GM12878 (cell line): Measurements from ENCODE around the gene HBP1. TPM values are rescaled to one million over a fixed set of nuclear protein-coding genes. Genes with fewer than 3 reads are reported as not detected.

Experiments used
- ATAC-seq: fragments of 200-7000 bp; cut with Tn5 transposase; 3 replicates; pipeline ENCODE4 v1.9.1; 2020; ENCODE audit warnings: mild to moderate bottlenecking, moderate library complexity
- BruUV-seq: library from RNA; stranded (reverse); fragments of 400-500 nt; replicated peaks from 2 replicates; lab custom pipeline; 2021; lab: Mats Ljungman, UMichigan
- CTCF ChIA-PET: fragments of 300-600 bp; sonication (Branson Sonifier 250); formaldehyde crosslinking; extraction: SDS; loops from one replicate; lab custom pipeline; 2021; ENCODE audit warnings: inconsistent platforms; lab: Yijun Ruan, JAX
- POLR2A ChIA-PET: fragments of 350-600 bp; formaldehyde crosslinking; extraction: SDS; loops from one replicate; lab custom pipeline; 2021; ENCODE audit warnings: inconsistent platforms; lab: Charles Lee
- RAD21 ChIA-PET: fragments of 300-600 bp; sonication (Branson Sonifier 250); formaldehyde crosslinking; loops from one replicate; lab custom pipeline; 2023; ENCODE audit warnings: antibody characterized with exemption; ENCODE audit not compliant: unreplicated experiment; lab: Charles Lee
- SMC1A ChIA-PET: fragments of 300-600 bp; sonication (Branson Sonifier 250); formaldehyde crosslinking; loops from one replicate; lab custom pipeline; 2023; ENCODE audit not compliant: unreplicated experiment, uncharacterized antibody; lab: Charles Lee
- DNase-seq: peaks from one replicate; pipeline ENCODE4 v3.0.0-alpha.2; 2011; ENCODE audit warnings: low read depth, low spot score
- FAIRE-seq: peaks from 3 replicates; lab custom pipeline; 2011; peaks lifted over from hg19 to GRCh38; lab: Jason Lieb, UNC
- H2AFZ ChIP-seq: 2 replicates; pipeline ENCODE4 v1.6.0; 2011; ENCODE audit warnings: low read depth, low read length, control low read depth; ENCODE audit not compliant: control insufficient read depth
- H3K27ac ChIP-seq: 2 replicates; pipeline ENCODE4 v1.5.1; 2011; ENCODE audit warnings: control low read depth; ENCODE audit not compliant: control insufficient read depth, insufficient read depth
- H3K27me3 ChIP-seq, 2 experiments: replicated peaks in 1 of 2; 2 replicates each; pipeline versions ENCODE4 v1.6.0 to v1.6.1; 2011; ENCODE audit warnings: low read length in 1 of 2; ENCODE audit not compliant: control insufficient read depth in 2 of 2, insufficient read depth in 2 of 2
- H3K36me3 ChIP-seq, 2 experiments: 2 replicates each; pipeline ENCODE4 v1.5.1; 2011; ENCODE audit warnings: low read length in 1 of 2; ENCODE audit not compliant: control insufficient read depth in 2 of 2, insufficient read depth in 2 of 2
- H3K4me1 ChIP-seq: 2 replicates; pipeline ENCODE4 v1.6.1; 2011; ENCODE audit warnings: mild to moderate bottlenecking, low read length, moderate library complexity, mixed read lengths; ENCODE audit not compliant: control insufficient read depth, insufficient read depth
- H3K4me2 ChIP-seq: 2 replicates; pipeline ENCODE4 v1.6.0; 2011; ENCODE audit warnings: control low read depth; ENCODE audit not compliant: control insufficient read depth, insufficient read depth
- H3K4me3 ChIP-seq: fragments of 200-600 bp; sonication (generic); 2 replicates; pipeline ENCODE4 v1.5.1; 2016
- H3K79me2 ChIP-seq: 2 replicates; pipeline ENCODE4 v1.6.0; 2011; ENCODE audit warnings: low read length; ENCODE audit not compliant: control insufficient read depth, insufficient read depth
- H3K9ac ChIP-seq: 2 replicates; pipeline ENCODE4 v1.8.0; 2011; ENCODE audit warnings: low read length, control low read depth, mixed read lengths; ENCODE audit not compliant: control insufficient read depth, insufficient read depth
- H3K9me3 ChIP-seq: replicated peaks from 3 replicates; pipeline ENCODE4 v1.5.1; 2011; ENCODE audit warnings: mild to moderate bottlenecking, low read length; ENCODE audit not compliant: control insufficient read depth, insufficient read depth
- H4K20me1 ChIP-seq: 2 replicates; pipeline ENCODE4 v1.6.0; 2011; ENCODE audit not compliant: control insufficient read depth, insufficient read depth
- CEBPB ChIP-seq, 2 experiments: fragments of 150-350 bp in 1 of 2; IDR thresholded peaks; 2 replicates each; pipeline ENCODE4 v1.6.1; 2012 to 2014; ENCODE audit warnings: low read depth in 2 of 2, low read length in 2 of 2, borderline replicate concordance in 1 of 2, inconsistent platforms in 1 of 2
- CHD1 ChIP-seq: IDR thresholded peaks from 2 replicates; pipeline ENCODE4 v1.6.1; 2012; ENCODE audit warnings: low read depth, low read length, improper control_type of control experiment
- HDGF ChIP-seq: fragments of 450-650 bp; IDR thresholded peaks from 2 replicates; pipeline ENCODE4 v1.6.1; 2016; ENCODE audit warnings: antibody characterized with exemption
- NFIC ChIP-seq: IDR thresholded peaks from 2 replicates; pipeline ENCODE4 v1.6.1; 2012; ENCODE audit warnings: low read depth, mild to moderate bottlenecking, inconsistent platforms, low read length, moderate library complexity
- RAD21 ChIP-seq: IDR thresholded peaks from 2 replicates; pipeline ENCODE4 v1.6.1; 2011; ENCODE audit warnings: mild to moderate bottlenecking, low read depth, low read length, moderate library complexity; ENCODE audit not compliant: insufficient read depth
- SMC3 ChIP-seq: IDR thresholded peaks from 2 replicates; pipeline ENCODE4 v1.6.1; 2011; ENCODE audit warnings: low read length, improper control_type of control experiment, borderline replicate concordance
- TARDBP ChIP-seq: IDR thresholded peaks from 2 replicates; pipeline ENCODE4 v1.6.1; 2016; ENCODE audit warnings: borderline replicate concordance
- WGBS: methylation state at CpG from one replicate; pipeline ENCODE4 v1.1.6; 2016; ENCODE audit warnings: low lambda C conversion rate; ENCODE audit not compliant: insufficient replicate concordance, insufficient coverage; ENCODE audit errors: missing lambda C conversion rate; 5-methylcytosine and 5-hydroxymethylcytosine counted together
- in situ Hi-C: fragments of 300-500 bp; cut with MboI; formaldehyde crosslinking; loops from 9 replicates; pipeline ENCODE4 v1.14.3; 2018; ENCODE audit warnings: mixed read lengths
- intact Hi-C: fragments of 100-400 bp; cut with micrococcal nuclease; formaldehyde crosslinking; loops from one replicate; pipeline ENCODE4 v1.14.2; 2022; ENCODE audit not compliant: unreplicated experiment
- polyA plus RNA-seq, 11 experiments: library from polyadenylated mRNA; depleted of rRNA in 4 of 11; unstranded in 6 of 11; stranded (reverse) in 5 of 11; fragments of >200 nt; fragmentation: Nextera tagmentation in 4 of 11; fragmentation: Illumina TruSeq in 1 of 11; extraction: Ambion mirVana in 4 of 11; extraction: Trizol in 1 of 11; gene quantifications; 1 replicate in 1 of 11; 2 replicates in 10 of 11; pipeline versions ENCODE4 v1.2.1 to v1.2.3, GENCODE V29; 2011 to 2016; ENCODE audit warnings: inconsistent platforms in 2 of 11, missing spikeins in 2 of 11, low read depth in 1 of 11
- total RNA-seq, 4 experiments: library from RNA; depleted of rRNA in 3 of 4; stranded (reverse); fragments of >200 nt in 3 of 4; fragmentation: Illumina TruSeq in 1 of 4; extraction: Trizol in 1 of 4; gene quantifications; 2 replicates each; pipeline versions ENCODE4 v1.2.1 to v1.2.3, GENCODE V29; 2013 to 2021
- TF ChIP-seq, protein P1 (sequence below): fragments of 150-350 bp; IDR thresholded peaks from 2 replicates; pipeline ENCODE4 v1.6.1; 2016; ENCODE audit warnings: low read depth, low read length

The HBP1 gene
- total and polyA plus RNA-seq, 10 of the 15 experiments (the other 5 are each of a cell fraction or from before 2014, with no cell fraction given), result 5.8 to 30.9 (median 9.4) TPM

DNA sequence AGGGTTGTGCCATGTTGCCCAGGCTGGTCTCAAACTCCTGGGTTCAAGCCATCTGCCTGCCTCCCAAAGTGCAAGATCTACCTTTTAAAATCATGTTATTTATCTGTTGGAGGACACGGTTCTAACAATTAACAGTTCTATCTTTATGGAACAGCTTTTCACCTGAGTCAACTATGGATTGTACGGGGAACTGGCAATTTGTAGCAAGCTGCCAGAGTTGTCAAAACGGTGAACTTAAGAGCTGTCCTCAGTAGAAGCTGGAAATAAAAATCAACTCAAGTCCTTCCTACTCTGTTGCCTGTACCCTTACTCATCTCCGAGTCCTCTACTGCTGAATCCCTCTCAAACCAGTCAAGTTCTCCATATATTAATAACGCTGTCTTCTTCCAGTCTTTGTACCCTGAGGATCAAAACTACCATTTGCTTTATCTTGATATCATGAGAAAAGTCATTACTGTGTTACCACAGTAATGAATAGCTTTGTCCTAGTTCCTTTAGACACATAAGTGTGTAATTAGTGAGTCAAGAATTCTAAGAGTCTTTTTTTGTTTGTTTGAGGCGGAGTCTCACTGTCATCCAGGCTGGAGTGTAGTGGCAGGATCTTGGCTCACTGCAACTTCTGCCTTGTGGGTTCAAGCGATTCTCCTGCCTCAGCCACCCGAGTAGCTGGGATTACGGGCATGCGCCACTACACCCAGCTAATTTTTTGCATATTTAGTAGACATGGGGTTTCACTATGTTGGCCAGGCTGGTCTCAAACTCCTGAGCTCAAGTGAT is 28.2 kb downstream of the HBP1 start:
- SMC1A ChIA-PET, result interaction anchor here (1.0 to 1.3 kb wide), 2 partner anchors 17 to 176 kb away, joined by 3 to 5 read pairs; no protein-coding TSS in a partner anchor
- CTCF ChIA-PET, result interaction anchor here (0.9 to 1.8 kb wide), 3 partner anchors 8 to 44 kb away, joined by 3 to 4 read pairs (median 3); partner anchors contain the start of gene HBP1
- H2AFZ ChIP-seq, result no peak overlapping the region
- in situ Hi-C loops, result no loop called here
- H3K4me2 ChIP-seq, result no peak overlapping the region
- no peak for ATAC-seq
- 95% methylated on average over 10 of the region's 10 CpGs for WGBS
- peaks cover 0 to 11% of the 10 kb centered on the region in 2 experiments; a peak in 3 of 4 replicates for H3K36me3 ChIP-seq
- H3K4me3 ChIP-seq, result no peak overlapping the region
- no peak for DNase-seq
- no peaks in the 10 kb centered on the region for H3K9me3 ChIP-seq
- no peak for FAIRE-seq
- RAD21 ChIA-PET, result no interaction called here
- no peaks in the 10 kb centered on the region for H3K79me2 ChIP-seq
- no TSS peak for BruUV-seq
- H4K20me1 ChIP-seq, result no peaks in the 10 kb centered on the region
- no peak overlapping the region for H3K27ac ChIP-seq
- no peaks in the 10 kb centered on the region for H3K4me1 ChIP-seq
- TF ChIP-seq NFIC, result no peak
- H3K27me3 ChIP-seq, result no peaks in the 10 kb centered on the region
- intact Hi-C loops, result no loop called here
- POLR2A ChIA-PET, result interaction anchor here (1.0 kb wide), 1 partner anchor 23 kb away, joined by 3 read pairs; no protein-coding TSS in a partner anchor
- no peak overlapping the region for H3K9ac ChIP-seq

DNA sequence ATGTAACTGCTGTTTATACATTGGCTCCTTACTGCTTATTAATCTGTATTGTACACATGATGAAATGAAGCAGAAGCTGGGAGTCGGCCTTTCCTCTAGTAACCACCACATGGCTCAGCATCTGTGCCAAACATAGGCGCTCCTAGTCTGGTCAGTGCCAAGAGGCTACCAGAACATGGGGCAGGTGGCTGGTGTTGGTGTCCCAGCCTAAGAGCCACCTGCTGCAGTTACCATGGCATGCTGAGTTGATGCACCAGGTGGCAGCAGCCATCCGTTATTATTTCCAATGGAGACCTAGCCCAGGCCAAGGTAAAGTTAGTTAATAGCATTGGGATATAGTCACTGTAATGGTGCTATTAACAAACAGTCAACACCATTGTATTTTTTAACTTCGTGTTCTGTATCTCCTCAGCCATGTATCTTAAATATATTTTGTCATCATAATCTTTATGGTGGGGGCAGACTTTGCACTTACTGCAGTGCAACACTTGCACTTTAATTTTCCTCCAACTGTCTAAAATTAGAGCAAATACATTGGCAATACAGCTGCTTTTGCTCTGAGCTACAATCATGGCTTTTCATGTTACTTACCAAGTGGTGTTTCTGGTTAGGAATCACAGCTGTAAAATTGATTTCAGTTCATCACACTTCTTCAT is 33.1 kb downstream of the HBP1 start:
- DNase-seq (no peak), FAIRE-seq (no peak), ATAC-seq (peak; percentile 92)
- Histone ChIP-seq H3K79me2 (no peaks in the 10 kb centered on the region), H3K36me3 (peaks cover 0 to 11% of the 10 kb centered on the region in 2 experiments; a peak in 2 of 4 replicates), H3K27ac (no peak overlapping the region), H3K27me3 (no peaks in the 10 kb centered on the region), H3K4me2 (no peak overlapping the region), H4K20me1 (no peaks in the 10 kb centered on the region), H3K9ac (no peak overlapping the region), H3K4me3 (no peak overlapping the region), H3K9me3 (no peaks in the 10 kb centered on the region), H2AFZ (no peak overlapping the region), H3K4me1 (no peaks in the 10 kb centered on the region)
- ChIA-PET POLR2A (interaction anchor here (0.6 kb wide), 1 partner anchor 568 kb away, joined by 3 read pairs; no protein-coding TSS in a partner anchor), SMC1A (interaction anchor here (0.7 to 2.7 kb wide), 8 partner anchors 8 to 539 kb away, joined by 3 to 13 read pairs (median 4); no protein-coding TSS in a partner anchor), CTCF (interaction anchor here (0.8 to 4.1 kb wide), 8 partner anchors 10 to 525 kb away, joined by 3 to 21 read pairs (median 6); partner anchors contain the start of gene HBP1), RAD21 (interaction anchor here (1.6 kb wide), 1 partner anchor 28 kb away, joined by 4 read pairs; no protein-coding TSS in a partner anchor)
- BruUV-seq, result no TSS peak
- in situ Hi-C loops, result loop anchor here (10.0 kb wide), 1 partner anchor 523 kb away; no protein-coding TSS in a partner anchor
- intact Hi-C loops, result loop anchor here (1.0 to 5.0 kb wide), 3 partner anchors 299 to 675 kb away; no protein-coding TSS in a partner anchor
- 84% methylated on average over 4 of the region's 4 CpGs for WGBS
- TF ChIP-seq CHD1 (no peak), CEBPB (IDR thresholded peaks at IDR 0.05; ENCODE audit: borderline replicate concordance in 1 of 2, low read depth in 2 of 2, low read length in 2 of 2) (no peak), TARDBP (no peak), RAD21 (peak; percentile 66), SMC3 (peak; percentile 58), HDGF (no peak)
- TF ChIP-seq, protein P1, sequence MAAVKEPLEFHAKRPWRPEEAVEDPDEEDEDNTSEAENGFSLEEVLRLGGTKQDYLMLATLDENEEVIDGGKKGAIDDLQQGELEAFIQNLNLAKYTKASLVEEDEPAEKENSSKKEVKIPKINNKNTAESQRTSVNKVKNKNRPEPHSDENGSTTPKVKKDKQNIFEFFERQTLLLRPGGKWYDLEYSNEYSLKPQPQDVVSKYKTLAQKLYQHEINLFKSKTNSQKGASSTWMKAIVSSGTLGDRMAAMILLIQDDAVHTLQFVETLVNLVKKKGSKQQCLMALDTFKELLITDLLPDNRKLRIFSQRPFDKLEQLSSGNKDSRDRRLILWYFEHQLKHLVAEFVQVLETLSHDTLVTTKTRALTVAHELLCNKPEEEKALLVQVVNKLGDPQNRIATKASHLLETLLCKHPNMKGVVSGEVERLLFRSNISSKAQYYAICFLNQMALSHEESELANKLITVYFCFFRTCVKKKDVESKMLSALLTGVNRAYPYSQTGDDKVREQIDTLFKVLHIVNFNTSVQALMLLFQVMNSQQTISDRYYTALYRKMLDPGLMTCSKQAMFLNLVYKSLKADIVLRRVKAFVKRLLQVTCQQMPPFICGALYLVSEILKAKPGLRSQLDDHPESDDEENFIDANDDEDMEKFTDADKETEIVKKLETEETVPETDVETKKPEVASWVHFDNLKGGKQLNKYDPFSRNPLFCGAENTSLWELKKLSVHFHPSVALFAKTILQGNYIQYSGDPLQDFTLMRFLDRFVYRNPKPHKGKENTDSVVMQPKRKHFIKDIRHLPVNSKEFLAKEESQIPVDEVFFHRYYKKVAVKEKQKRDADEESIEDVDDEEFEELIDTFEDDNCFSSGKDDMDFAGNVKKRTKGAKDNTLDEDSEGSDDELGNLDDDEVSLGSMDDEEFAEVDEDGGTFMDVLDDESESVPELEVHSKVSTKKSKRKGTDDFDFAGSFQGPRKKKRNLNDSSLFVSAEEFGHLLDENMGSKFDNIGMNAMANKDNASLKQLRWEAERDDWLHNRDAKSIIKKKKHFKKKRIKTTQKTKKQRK, result no peak
